ENCODE results near the gene PARP11. TPM values are rescaled to one million over a fixed set of nuclear protein-coding genes. Genes with fewer than 3 reads are reported as not detected.

Gene PARP11
- total RNA-seq, 2 donors from 2014 or later: 2.8 to 11.4 TPM

DNA sequence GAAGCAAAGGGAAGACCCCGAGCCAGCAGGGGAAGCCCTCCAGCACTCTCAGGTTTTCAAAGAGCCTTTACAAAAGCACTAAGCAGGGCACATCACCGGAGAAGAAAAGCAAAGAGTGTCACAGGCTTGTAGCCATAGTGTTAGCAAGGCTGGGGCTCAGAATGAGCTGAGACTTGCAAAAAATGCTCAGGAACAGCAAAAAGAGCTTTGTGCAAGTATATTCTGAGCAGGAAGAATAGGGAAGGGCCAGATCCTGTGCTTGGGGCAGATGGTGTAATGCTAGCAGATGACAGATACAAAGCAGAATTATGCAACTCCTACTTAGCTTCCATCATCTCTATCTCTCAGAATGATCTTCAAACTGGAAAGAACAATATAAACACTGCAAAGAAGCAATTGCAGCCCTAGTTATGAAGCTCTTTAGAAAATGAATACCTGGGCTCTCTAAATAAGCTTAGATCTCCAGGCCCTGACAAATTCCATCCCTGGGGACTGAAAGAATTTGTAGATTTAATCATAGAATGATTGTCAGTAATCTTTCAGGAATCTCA lies 23.7 kb upstream of the PARP11 start:
- H3K36me3 ChIP-seq: no peaks in the 10 kb centered on the region
- no peaks in the 10 kb centered on the region for H3K9me3 ChIP-seq
- no peak overlapping the region for H3K27ac ChIP-seq
- DNase-seq (ENCODE audit: low spot score) (no peak), ATAC-seq (ENCODE audit: insufficient number of reproducible peaks, low FRiP score, low read depth) (no peak)
- TF ChIP-seq, protein P1, sequence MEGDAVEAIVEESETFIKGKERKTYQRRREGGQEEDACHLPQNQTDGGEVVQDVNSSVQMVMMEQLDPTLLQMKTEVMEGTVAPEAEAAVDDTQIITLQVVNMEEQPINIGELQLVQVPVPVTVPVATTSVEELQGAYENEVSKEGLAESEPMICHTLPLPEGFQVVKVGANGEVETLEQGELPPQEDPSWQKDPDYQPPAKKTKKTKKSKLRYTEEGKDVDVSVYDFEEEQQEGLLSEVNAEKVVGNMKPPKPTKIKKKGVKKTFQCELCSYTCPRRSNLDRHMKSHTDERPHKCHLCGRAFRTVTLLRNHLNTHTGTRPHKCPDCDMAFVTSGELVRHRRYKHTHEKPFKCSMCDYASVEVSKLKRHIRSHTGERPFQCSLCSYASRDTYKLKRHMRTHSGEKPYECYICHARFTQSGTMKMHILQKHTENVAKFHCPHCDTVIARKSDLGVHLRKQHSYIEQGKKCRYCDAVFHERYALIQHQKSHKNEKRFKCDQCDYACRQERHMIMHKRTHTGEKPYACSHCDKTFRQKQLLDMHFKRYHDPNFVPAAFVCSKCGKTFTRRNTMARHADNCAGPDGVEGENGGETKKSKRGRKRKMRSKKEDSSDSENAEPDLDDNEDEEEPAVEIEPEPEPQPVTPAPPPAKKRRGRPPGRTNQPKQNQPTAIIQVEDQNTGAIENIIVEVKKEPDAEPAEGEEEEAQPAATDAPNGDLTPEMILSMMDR (IDR thresholded peaks at IDR 0.05): no peak
- no peak overlapping the region for H3K4me3 ChIP-seq
- no peaks in the 10 kb centered on the region for H3K4me1 ChIP-seq (ENCODE audit: control insufficient read depth in 1 of 2, low read depth in 2 of 2)
- H3K27me3 ChIP-seq (replicated peaks; ENCODE audit: insufficient read depth): no peaks in the 10 kb centered on the region

DNA sequence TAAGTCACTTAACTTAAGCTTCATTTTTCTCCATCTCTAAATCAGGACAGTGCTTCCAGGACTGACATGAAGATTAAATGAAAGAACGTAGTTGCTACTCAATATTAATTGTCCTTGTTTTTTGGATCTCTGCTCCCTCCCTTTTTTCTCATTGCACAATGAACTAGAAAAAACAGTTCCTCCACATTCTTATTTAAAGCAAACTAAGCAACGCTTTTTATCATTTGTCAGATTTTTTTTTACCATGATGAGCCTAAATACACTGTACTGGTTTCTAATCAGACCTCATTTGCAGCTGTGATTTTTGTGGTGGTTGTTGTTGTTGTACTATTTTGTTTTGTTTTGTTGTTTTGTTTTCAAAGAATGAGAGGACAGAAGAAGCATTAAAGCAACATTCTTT lies 23.2 kb upstream of the PARP11 start:
- H3K27me3 ChIP-seq (replicated peaks; ENCODE audit: insufficient read depth): no peaks in the 10 kb centered on the region
- H3K4me3 ChIP-seq: no peak overlapping the region
- TF ChIP-seq, protein P1 (IDR thresholded peaks at IDR 0.05): no peak
- H3K4me1 ChIP-seq (ENCODE audit: control insufficient read depth in 1 of 2, low read depth in 2 of 2): no peaks in the 10 kb centered on the region
- H3K9me3 ChIP-seq: no peaks in the 10 kb centered on the region
- H3K27ac ChIP-seq: no peak overlapping the region
- no peaks in the 10 kb centered on the region for H3K36me3 ChIP-seq
- ATAC-seq (ENCODE audit: insufficient number of reproducible peaks, low FRiP score, low read depth): no peak
- DNase-seq (ENCODE audit: low spot score): no peak

DNA sequence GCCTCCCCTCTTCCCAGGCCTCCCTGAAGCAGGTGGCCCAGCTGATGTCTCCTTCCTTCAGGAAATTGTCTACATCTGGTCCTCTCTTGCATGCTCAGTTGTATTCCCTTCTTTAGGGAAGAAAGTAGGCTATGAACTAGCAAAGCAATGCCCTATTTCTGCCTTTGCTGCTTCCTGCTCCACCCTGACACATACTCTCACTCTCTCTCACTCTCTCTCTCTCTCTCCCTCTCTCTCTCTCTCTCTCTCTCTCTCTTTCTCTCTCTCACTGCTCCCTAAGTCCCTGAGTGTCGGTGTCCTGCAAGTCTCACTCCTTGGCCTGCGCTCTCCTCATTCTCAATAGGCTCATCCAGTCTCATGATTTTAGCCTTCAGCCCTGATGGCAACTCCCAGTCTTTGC lies 19.4 kb upstream of the PARP11 start:
- DNase-seq (ENCODE audit: low spot score) (no peak), ATAC-seq (ENCODE audit: insufficient number of reproducible peaks, low FRiP score, low read depth) (no peak)
- TF ChIP-seq, protein P1 (IDR thresholded peaks at IDR 0.05): no peak
- no peaks in the 10 kb centered on the region for H3K9me3 ChIP-seq
- H3K4me1 ChIP-seq (ENCODE audit: control insufficient read depth in 1 of 2, low read depth in 2 of 2): no peaks in the 10 kb centered on the region
- H3K4me3 ChIP-seq: no peak overlapping the region
- no peak overlapping the region for H3K27ac ChIP-seq
- H3K27me3 ChIP-seq (replicated peaks; ENCODE audit: insufficient read depth): no peaks in the 10 kb centered on the region
- H3K36me3 ChIP-seq: no peaks in the 10 kb centered on the region

DNA sequence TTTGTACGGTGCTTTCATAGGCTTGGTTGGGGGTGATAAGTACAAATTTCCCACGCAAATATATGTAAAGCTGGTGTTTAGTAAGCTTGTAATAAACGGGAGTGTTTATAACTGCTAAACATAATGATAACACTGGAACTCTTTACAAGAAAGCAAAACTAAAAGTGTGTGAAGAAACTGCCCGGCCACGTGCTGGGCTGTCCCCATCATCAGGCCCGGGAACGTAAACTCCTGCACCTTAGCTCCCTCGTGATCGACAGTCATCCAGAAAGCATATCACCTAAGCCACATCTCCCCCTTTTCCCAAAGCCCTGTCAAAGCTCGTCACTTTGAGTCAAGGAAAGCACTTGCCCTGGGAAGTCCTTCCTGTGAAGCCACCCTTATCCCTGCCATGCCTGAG lies 18.0 kb upstream of the PARP11 start:
- ATAC-seq (ENCODE audit: insufficient number of reproducible peaks, low FRiP score, low read depth): no peak
- Histone ChIP-seq H3K27me3 (replicated peaks; ENCODE audit: insufficient read depth) (no peaks in the 10 kb centered on the region), H3K9me3 (no peaks in the 10 kb centered on the region), H3K4me3 (no peak overlapping the region), H3K27ac (no peak overlapping the region), H3K36me3 (no peaks in the 10 kb centered on the region), H3K4me1 (ENCODE audit: control insufficient read depth in 1 of 2, low read depth in 2 of 2) (no peaks in the 10 kb centered on the region)
- TF ChIP-seq, protein P1 (IDR thresholded peaks at IDR 0.05): no peak
- no peak for DNase-seq (ENCODE audit: low spot score)

DNA sequence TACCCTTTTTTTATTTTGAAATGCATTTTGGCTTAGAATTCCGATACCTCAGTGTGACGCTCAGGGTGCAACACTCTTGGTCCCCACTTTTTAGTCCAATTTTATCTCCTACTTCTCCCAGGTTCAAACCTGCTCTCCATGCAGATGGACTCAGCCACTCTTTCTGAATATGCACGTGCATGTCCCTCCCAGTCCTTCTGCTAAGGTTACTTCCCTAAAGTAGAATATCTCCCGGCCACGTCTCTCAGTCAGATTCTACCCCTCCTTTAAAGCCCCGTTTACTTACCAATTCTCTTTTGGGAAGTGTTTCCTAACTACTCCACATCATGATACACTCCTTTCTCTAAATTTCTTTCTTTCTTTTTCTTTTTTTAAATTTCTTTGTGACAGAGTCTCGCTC lies 15.5 kb upstream of the PARP11 start:
- no peak overlapping the region for H3K27ac ChIP-seq
- DNase-seq (ENCODE audit: low spot score) (no peak), ATAC-seq (ENCODE audit: insufficient number of reproducible peaks, low FRiP score, low read depth) (no peak)
- H3K9me3 ChIP-seq: no peaks in the 10 kb centered on the region
- H3K36me3 ChIP-seq: no peaks in the 10 kb centered on the region
- no peaks in the 10 kb centered on the region for H3K4me1 ChIP-seq (ENCODE audit: control insufficient read depth in 1 of 2, low read depth in 2 of 2)
- TF ChIP-seq, protein P1 (IDR thresholded peaks at IDR 0.05): no peak
- no peak overlapping the region for H3K4me3 ChIP-seq
- no peaks in the 10 kb centered on the region for H3K27me3 ChIP-seq (replicated peaks; ENCODE audit: insufficient read depth)
